ENCODE data around the gene HIF1AN. TPM values are rescaled to one million over a fixed set of nuclear protein-coding genes. Genes with fewer than 3 reads are reported as not detected.

HIF1AN gene
- total and polyA plus RNA-seq, 2 of the 8 experiments (the other 6 are each of a cell fraction or from before 2014, with no cell fraction given) = 10.9 to 62.8 TPM

DNA sequence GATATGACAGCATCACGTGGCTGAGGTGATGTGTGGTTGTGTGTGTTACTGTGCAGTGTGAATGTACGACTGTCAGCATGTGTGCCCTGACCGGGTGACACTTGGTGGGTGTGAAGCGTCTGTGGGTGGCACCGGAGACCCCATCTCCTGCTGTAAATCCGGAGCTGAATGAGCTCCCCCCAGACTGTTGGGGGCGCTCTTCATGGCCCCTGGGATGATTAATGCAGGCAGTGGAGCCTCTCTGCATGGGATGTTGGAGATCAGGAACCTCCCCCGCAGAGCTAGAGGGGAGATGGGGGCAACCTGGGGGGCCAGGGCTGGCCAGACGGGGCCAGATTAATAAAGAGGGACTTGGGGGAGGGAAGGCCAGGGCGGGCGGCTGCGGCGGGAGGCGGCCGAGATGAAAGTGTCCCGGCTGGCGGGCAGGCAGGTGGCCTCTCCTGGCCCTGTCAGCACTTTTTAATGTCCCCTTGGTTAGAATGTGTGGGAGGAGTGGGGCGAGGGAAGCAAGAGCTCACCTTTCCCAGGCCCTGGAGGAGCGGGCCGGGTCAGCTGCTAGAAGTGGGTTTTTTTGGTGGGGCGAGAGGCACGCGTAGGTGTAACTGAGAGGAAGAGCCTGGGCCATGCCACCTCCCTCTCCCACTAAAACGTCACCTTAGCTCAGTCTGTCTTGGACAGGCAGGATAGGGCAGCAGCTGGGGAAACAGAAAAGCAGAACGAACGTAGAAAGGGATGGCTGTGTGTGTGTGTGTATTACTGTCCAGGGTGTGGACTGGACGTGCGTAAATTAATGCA lies 34.1 kb downstream of the HIF1AN start (continued):
- peak; percentile 77 for TF ChIP-seq KDM4A (IDR thresholded peaks at IDR 0.05; ENCODE audit: low read depth, low read length, severe bottlenecking)
- no peak for TF ChIP-seq SAP30 (IDR thresholded peaks at IDR 0.05; ENCODE audit: insufficient read depth, insufficient replicate concordance, low read length)
- TF ChIP-seq NRF1 (IDR thresholded peaks at IDR 0.05; ENCODE audit: low read depth, low read length) = no peak
- no peak for TF ChIP-seq KDM5A (IDR thresholded peaks at IDR 0.05; ENCODE audit: low read length)
- no peak; the same call in 1 of the 2 replicates for TF ChIP-seq EGR1 (IDR thresholded peaks at IDR 0.05; ENCODE audit: borderline replicate concordance, low read depth, low read length)
- no peak for TF ChIP-seq CHD2 (IDR thresholded peaks at IDR 0.05; ENCODE audit: low read length)
- TF ChIP-seq SP2 (IDR thresholded peaks at IDR 0.05; ENCODE audit: low read length) = peak; percentile 18; the same call in 1 of the 2 replicates
- TF ChIP-seq RAD21 (IDR thresholded peaks at IDR 0.05 in 1 of 2, conservative IDR thresholded peaks at IDR 0.05 in 1 of 2; ENCODE audit: low read depth in 2 of 2, low read length in 2 of 2) = peak; percentile 49 to 72
- no peak; a peak in 1 of 3 replicates for TF ChIP-seq EP300 (IDR thresholded peaks at IDR 0.05; ENCODE audit: borderline replicate concordance in 1 of 2, low read depth in 2 of 2, low read length in 2 of 2)
- TF ChIP-seq HDAC2 (IDR thresholded peaks at IDR 0.05; ENCODE audit: borderline replicate concordance in 1 of 2, low read depth in 2 of 2, low read length in 2 of 2) = 0 out of 4 replicates have a peak, but pooled peaks of 1 of the 2 experiments have one; percentile 26
- TF ChIP-seq YY1 (IDR thresholded peaks at IDR 0.05; ENCODE audit: low read depth, low read length) = 0 out of 2 replicates have a peak, but pooled peaks have one; percentile 57
- TF ChIP-seq BCL11A (IDR thresholded peaks at IDR 0.05; ENCODE audit: low read depth in 2 of 2, low read length in 2 of 2) = no peak
- peak; percentile 47; the same call in 1 of the 2 replicates for TF ChIP-seq MAFK (IDR thresholded peaks at IDR 0.05; ENCODE audit: low read depth, low read length)
- TF ChIP-seq JUN (IDR thresholded peaks at IDR 0.05; ENCODE audit: low read depth, low read length) = no peak
- no peak; a peak in 1 of 4 replicates for TF ChIP-seq SIN3A (conservative IDR thresholded peaks at IDR 0.05 in 1 of 2, IDR thresholded peaks at IDR 0.05 in 1 of 2; ENCODE audit: low read depth in 1 of 2, low read length in 2 of 2)

Data from H1 (cell line).